Hepatocyte (in vitro differentiated cells): ENCODE measurements around the gene NDST1.

ENCODE experiments used
- EZH2 ChIP-seq: fragments of 200-600 bp; sonication (generic); IDR thresholded peaks from 2 replicates; pipeline ENCODE4 v1.6.1; 2016; ENCODE audit warnings: antibody characterized with exemption, mild to moderate bottlenecking, borderline replicate concordance
- TF ChIP-seq, protein P1 (sequence below): fragments of 200-600 bp; sonication (generic); IDR thresholded peaks from 2 replicates; pipeline ENCODE4 v1.5.1; 2016; ENCODE audit warnings: antibody characterized with exemption, mild to moderate bottlenecking; ENCODE audit not compliant: poor library complexity

DNA sequence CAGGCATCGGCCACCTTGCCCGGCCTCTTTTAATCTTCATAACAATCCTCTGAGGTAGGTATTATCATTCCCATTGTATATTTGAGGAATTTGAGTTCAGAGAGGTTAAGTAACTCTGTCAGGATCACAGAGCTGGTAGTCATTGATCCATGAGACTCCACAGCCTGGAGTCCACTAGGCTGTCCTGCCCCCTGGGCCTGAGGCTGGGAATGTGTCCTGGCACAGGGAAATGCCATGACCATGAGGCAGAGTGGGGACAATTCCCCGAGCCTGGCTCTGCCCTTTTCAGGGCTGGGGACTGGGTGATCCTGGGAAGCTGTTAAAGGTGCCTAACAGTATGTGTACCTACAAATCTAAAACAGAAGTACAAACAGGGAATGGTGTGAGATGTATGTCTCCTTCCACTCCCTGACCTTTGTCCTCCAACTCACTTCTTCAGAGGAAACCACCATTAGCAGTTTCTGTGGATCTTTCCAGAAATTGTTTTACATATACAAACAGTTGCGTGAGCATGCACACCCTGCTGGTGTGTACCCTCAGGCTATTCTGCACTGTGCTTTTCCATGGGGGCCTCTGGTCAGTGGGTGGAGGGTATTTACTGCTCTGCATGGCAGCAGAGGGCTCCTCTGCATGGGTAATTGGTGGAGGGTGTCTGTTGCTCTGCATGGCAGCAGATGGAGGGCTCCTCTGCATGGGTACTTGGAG is 53.8 kb downstream of the NDST1 start:
- TF ChIP-seq, protein P1, sequence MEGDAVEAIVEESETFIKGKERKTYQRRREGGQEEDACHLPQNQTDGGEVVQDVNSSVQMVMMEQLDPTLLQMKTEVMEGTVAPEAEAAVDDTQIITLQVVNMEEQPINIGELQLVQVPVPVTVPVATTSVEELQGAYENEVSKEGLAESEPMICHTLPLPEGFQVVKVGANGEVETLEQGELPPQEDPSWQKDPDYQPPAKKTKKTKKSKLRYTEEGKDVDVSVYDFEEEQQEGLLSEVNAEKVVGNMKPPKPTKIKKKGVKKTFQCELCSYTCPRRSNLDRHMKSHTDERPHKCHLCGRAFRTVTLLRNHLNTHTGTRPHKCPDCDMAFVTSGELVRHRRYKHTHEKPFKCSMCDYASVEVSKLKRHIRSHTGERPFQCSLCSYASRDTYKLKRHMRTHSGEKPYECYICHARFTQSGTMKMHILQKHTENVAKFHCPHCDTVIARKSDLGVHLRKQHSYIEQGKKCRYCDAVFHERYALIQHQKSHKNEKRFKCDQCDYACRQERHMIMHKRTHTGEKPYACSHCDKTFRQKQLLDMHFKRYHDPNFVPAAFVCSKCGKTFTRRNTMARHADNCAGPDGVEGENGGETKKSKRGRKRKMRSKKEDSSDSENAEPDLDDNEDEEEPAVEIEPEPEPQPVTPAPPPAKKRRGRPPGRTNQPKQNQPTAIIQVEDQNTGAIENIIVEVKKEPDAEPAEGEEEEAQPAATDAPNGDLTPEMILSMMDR = no peak
- no peak for TF ChIP-seq EZH2
